GM19099 (cell line): ENCODE data around the gene RPL18.
A peak's percentile ranks its signal among the peaks of the same experiment; 100 is the strongest.

ENCODE experiments used
- POLR2A ChIP-seq: IDR thresholded peaks from 3 replicates; pipeline ENCODE4 v1.6.1; 2011; ENCODE audit warnings: low read depth; ENCODE audit not compliant: insufficient read length; ENCODE audit errors: extremely low read depth

RPL18 gene

GRCh38 chr19:48618916-48619691 lies at the start of gene RPL18, which contains the start of gene SPHK2:
Gene RPL18 (minus strand): TSS chr19:48619178. CDS start chr19:48619143, 35 bp downstream.
Gene SPHK2 (plus strand): TSS chr19:48619506. CDS start chr19:48620515, 1,009 bp downstream.
- peak; percentile 95 for TF ChIP-seq POLR2A

- no peak for TF ChIP-seq POLR2A
Measured at GRCh38 chr19:48668761-48669160, 49.8 kb upstream of the RPL18 start.

DNA sequence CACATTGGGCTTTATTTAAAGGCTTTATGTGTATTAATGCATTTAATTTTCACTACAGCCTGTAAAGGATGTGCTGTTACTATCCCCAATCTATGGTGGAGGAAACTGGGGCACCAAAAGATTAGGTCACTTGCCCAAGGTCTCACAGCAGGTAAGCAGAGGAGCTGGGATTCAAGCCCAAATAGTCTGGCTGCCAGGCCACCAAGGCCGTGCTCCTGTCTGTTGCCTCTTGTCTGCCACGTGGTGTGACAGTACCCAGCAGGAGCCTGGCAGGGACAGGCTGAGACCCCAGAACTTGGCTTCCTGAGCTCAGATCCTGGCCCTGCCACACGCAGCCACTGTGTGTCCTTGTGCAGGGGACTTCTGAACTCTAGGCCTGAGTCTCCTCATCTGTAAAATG lies 49.4 kb upstream of the RPL18 start:
- TF ChIP-seq POLR2A: no peak

GRCh38 chr19:48665786-48666185 lies 46.8 kb upstream of the RPL18 start:
- no peak for TF ChIP-seq POLR2A

- no peak for TF ChIP-seq POLR2A
Measured at GRCh38 chr19:48664476-48664875, 45.5 kb upstream of the RPL18 start.

DNA sequence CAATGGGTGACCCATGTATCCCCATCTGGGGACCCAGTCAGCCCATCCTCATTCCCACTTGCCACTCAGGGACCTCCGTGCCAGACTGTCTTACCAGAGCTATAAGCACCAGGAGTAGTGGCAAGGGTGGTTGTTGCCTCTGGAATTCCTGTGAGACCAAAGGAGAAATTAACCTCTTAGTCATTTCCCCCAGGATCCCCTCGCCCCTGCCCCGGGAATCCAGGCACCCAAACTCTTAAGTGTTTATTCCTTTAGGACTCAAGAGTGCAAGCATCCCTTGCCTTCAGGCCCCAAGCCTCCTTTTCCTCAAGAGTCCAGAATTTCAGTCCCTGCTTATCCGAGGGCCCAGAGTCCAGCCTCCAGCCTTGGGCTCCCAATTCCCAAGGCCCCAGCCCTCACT lies 44.7 kb upstream of the RPL18 start:
- TF ChIP-seq POLR2A: no peak

- no peak for TF ChIP-seq POLR2A
Measured at GRCh38 chr19:48661711-48662090, 42.7 kb upstream of the RPL18 start.

- TF ChIP-seq POLR2A: no peak
Measured at GRCh38 chr19:48660852-48661710, 42.1 kb upstream of the RPL18 start.

GRCh38 chr19:48659768-48660167 lies 40.8 kb upstream of the RPL18 start:
- TF ChIP-seq POLR2A: no peak

DNA sequence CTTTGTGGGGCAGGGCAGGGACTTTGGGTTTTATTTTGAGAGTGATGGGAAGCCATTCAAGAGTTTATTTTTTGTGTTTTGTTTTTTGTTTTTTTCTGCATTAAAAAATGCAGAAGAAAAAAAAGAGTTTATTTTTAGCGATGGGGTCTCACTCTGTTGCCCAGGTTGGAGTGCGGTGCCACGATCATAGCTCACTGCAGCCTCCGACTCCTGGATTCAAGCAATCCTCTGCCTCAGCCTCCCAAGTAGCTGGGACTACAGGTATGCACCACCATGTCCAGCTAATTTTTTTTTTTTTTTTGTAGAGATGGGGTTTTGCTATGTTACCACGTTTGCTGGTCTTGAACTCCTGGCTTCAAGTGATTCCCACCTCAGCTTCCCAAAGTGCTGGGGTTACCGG lies 39.5 kb upstream of the RPL18 start:
- no peak for TF ChIP-seq POLR2A

DNA sequence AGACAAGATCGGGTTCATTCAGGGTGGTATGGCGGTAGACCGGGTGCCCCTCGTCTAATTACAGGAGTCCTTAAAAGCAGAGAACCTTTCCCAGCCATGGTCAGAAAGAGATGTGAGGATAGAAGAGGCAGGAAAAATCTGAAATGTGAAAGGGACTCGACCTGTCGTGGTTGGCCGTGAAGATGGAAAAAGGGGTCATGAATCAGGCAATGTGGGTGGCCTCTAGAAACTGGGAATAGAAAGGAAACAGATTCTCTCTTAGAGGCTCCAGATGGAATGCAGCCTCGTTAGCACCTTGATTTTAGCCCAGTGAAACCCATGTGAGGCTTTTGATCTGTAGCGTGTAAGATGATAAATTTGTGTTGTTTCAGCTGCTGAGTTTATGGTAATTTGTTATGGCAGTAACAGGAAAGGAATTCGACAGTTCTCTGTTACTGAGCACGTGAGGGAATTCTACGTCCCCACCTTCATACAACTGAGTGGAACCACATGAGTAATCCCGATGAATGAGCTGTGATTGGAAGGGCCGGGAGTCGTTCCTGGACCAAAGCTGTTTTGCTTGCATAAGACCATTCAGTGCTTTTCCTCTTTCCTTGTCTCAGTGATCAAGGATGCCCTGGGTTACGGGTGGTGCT lies 38.0 kb upstream of the RPL18 start:
- no peak for TF ChIP-seq POLR2A

GRCh38 chr19:48654299-48655059 lies 35.5 kb upstream of the RPL18 start:
- no peak for TF ChIP-seq POLR2A

DNA sequence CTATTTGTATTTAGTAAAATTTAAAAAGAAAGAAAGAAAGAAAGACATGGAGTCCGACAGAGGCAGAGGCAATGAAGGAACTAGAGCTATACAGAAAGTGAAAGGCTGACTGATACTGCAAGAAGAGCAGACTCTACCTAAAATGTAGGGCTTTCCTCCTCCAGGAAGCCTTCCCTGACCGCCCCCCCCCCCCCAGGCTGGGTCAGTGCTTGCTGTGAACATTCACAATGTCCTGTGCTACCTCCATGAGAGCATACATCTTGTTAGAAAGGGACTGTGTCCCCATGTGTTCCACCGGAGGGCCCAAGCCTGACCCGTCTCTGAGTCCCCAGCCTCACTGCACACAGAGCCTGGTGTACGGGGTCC lies 32.7 kb upstream of the RPL18 start:
- TF ChIP-seq POLR2A: no peak

GRCh38 chr19:48650974-48651682 lies 32.1 kb upstream of the RPL18 start:
- TF ChIP-seq POLR2A: no peak

DNA sequence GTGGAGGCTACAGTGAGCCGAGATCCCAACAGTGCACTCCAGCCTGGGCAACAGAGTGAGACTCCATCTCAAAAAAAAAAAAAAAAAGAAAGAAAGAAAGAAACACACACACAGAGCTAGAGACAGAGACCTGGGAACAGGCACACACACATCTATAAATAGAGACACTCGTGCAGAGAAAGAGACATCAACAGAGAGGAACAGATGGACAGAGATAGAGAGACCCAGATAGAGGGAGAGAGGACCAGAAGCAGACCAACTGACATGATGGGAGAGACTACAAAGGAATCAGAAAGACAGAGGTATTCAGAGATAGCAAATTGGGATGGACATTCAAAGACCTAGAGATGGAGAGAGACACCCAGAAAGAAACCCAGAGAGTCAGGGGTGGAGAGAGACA lies 29.2 kb upstream of the RPL18 start:
- no peak for TF ChIP-seq POLR2A

- peak; percentile 53 for TF ChIP-seq POLR2A
Measured at GRCh38 chr19:48646722-48647216, 27.8 kb upstream of the RPL18 start.
